Left lobe of liver (tissue), 2 donors: Measurements from ENCODE around the gene LAGE3. TPM values are rescaled to one million over a fixed set of nuclear protein-coding genes. Genes with fewer than 3 reads are reported as not detected.
A peak's percentile ranks its signal among the peaks of the same experiment; 100 is the strongest.

Experiments used
- ATAC-seq: fragments of 200-7000 bp; cut with Tn5 transposase; one replicate; pipeline ENCODE4 v1.9.1; 2020; ENCODE audit warnings: mild to moderate bottlenecking, moderate library complexity
- DNase-seq: peaks from one replicate; pipeline ENCODE4 v3.0.0-alpha.2; 2020; ENCODE audit warnings: low spot score
- total RNA-seq: library from RNA; stranded (reverse); gene quantifications from one replicate; pipeline ENCODE4 v1.2.1, GENCODE V29; 2021
- donor health status: DM: no; HTN: no; CAD: no; lungs with moderate emphysema.
- donor health status: DM: no; HTN: yes; CAD: no.

LAGE3 gene
- total RNA-seq, 1 donor from 2014 or later, result 12.0 TPM

- peak; percentile 60 for DNase-seq
Observed at GRCh38 chrX:154436983-154437752, 41.9 kb downstream of the LAGE3 start, which contains the start of gene GDI1. TSS of gene GDI1 (plus strand) at chrX:154437154. CDS start at chrX:154437255, 101 bp downstream.

GRCh38 chrX:154436374-154436982 is 42.6 kb downstream of the LAGE3 start:
- ATAC-seq, result peak; percentile 67
- no peak for DNase-seq

More at GRCh38 chrX:154436983-154437752, 41.9 kb downstream of the LAGE3 start, which contains the start of gene GDI1:
- peak; percentile 76 for ATAC-seq

GRCh38 chrX:154435171-154435733 is 43.8 kb downstream of the LAGE3 start:
- DNase-seq (no peak), ATAC-seq (no peak)

- no peak for DNase-seq
- ATAC-seq, result no peak
Observed at GRCh38 chrX:154434394-154435168, 44.5 kb downstream of the LAGE3 start.

GRCh38 chrX:154433605-154434004 is 45.5 kb downstream of the LAGE3 start:
- DNase-seq, result no peak
- ATAC-seq, result no peak

GRCh38 chrX:154432210-154432609 is 46.9 kb downstream of the LAGE3 start:
- ATAC-seq (no peak), DNase-seq (no peak)

GRCh38 chrX:154431341-154431740 is 47.7 kb downstream of the LAGE3 start:
- no peak for ATAC-seq
- DNase-seq, result no peak

- DNase-seq (no peak), ATAC-seq (no peak)
Observed at GRCh38 chrX:154430916-154431315, 48.2 kb downstream of the LAGE3 start.

- DNase-seq (no peak), ATAC-seq (no peak)
Observed at GRCh38 chrX:154430479-154430878, 48.6 kb downstream of the LAGE3 start.

GRCh38 chrX:154429711-154430110 is 49.4 kb downstream of the LAGE3 start:
- ATAC-seq (no peak), DNase-seq (no peak)

GRCh38 chrX:154428176-154429171 is 50.6 kb downstream of the LAGE3 start, which contains the start of gene ATP6AP1:
TSS of gene ATP6AP1 (plus strand) at chrX:154428677. CDS start at chrX:154428693, 16 bp downstream.
- DNase-seq (peak; percentile 92), ATAC-seq (peak; percentile 99)

Other genes starting within 250 kb of the LAGE3 start
- gene OPN1MW3, start 221.7 kb downstream of the LAGE3 start, total RNA-seq, result not detected
- not detected for gene TEX28, start 184.2 kb downstream of the LAGE3 start, total RNA-seq
- not detected for gene TKTL1, start 183.5 kb downstream of the LAGE3 start, total RNA-seq
- 76.6 TPM for gene FLNA, start 104.6 kb downstream of the LAGE3 start, total RNA-seq
- gene EMD, start 100.0 kb downstream of the LAGE3 start, total RNA-seq, result 19.5 TPM
- gene RPL10, start 80.9 kb downstream of the LAGE3 start, total RNA-seq, result 1,085 TPM
- gene DNASE1L1, start 70.0 kb downstream of the LAGE3 start, total RNA-seq, result 14.9 TPM
- gene TAFAZZIN, start 67.7 kb downstream of the LAGE3 start, total RNA-seq, result 21.0 TPM
- 26.2 TPM for gene ATP6AP1, start 50.6 kb downstream of the LAGE3 start, total RNA-seq
- 31.4 TPM for gene GDI1, start 42.1 kb downstream of the LAGE3 start, total RNA-seq
- 18.7 TPM for gene FAM50A, start 35.1 kb downstream of the LAGE3 start, total RNA-seq
- 4.5 TPM for gene PLXNA3, start 21.0 kb downstream of the LAGE3 start, total RNA-seq
- 18.3 TPM for gene UBL4A, start 7.3 kb upstream of the LAGE3 start, total RNA-seq
- gene SLC10A3, start 11.3 kb upstream of the LAGE3 start, total RNA-seq, result 3.7 TPM
- gene FAM3A, start 37.0 kb upstream of the LAGE3 start, total RNA-seq, result 35.3 TPM
- gene G6PD, start 67.6 kb upstream of the LAGE3 start, total RNA-seq, result 5.6 TPM
- 69.0 TPM for gene IKBKG, start 68.3 kb upstream of the LAGE3 start, total RNA-seq
- gene CTAG1A, start 105.9 kb upstream of the LAGE3 start, total RNA-seq, result not detected
- not detected for gene CTAG1B, start 140.0 kb upstream of the LAGE3 start, total RNA-seq
- gene CTAG2, start 174.3 kb upstream of the LAGE3 start, total RNA-seq, result not detected